GM23338 (cell line): ENCODE data around the gene ATF7IP2. TPM values are rescaled to one million over a fixed set of nuclear protein-coding genes. Genes with fewer than 3 reads are reported as not detected.

Experiments used
- ATAC-seq: fragments of 200-7000 bp; cut with Tn5 transposase; 3 replicates; pipeline ENCODE4 v1.9.1; 2020
- DNase-seq: peaks from one replicate; pipeline ENCODE4 v3.0.0-alpha.2; 2015; ENCODE audit warnings: low spot score
- H2AFZ ChIP-seq: fragments of 200-600 bp; sonication (generic); 2 replicates; pipeline ENCODE4 v1.8.0; 2016; ENCODE audit warnings: antibody characterized with exemption, mild to moderate bottlenecking, moderate library complexity
- H3F3A ChIP-seq: fragments of 200-600 bp; sonication (generic); replicated peaks from 2 replicates; pipeline ENCODE4 v1.8.0; 2017; ENCODE audit warnings: antibody characterized with exemption, mixed run types, low read depth
- H3K27ac ChIP-seq: fragments of 200-600 bp; sonication (generic); 2 replicates; pipeline ENCODE4 v1.6.1; 2016; ENCODE audit warnings: low read depth
- H3K27me3 ChIP-seq: fragments of 200-600 bp; sonication (generic); 2 replicates; pipeline ENCODE4 v1.8.0; 2016; ENCODE audit warnings: mild to moderate bottlenecking, mixed run types, moderate library complexity; ENCODE audit not compliant: insufficient read depth
- H3K36me3 ChIP-seq: fragments of 200-600 bp; sonication (generic); 2 replicates; pipeline ENCODE4 v1.8.0; 2016; ENCODE audit warnings: mild to moderate bottlenecking; ENCODE audit not compliant: insufficient read depth
- H3K4me1 ChIP-seq: fragments of 200-600 bp; sonication (generic); 2 replicates; pipeline ENCODE4 v1.8.0; 2016; ENCODE audit warnings: mild to moderate bottlenecking, moderate library complexity; ENCODE audit not compliant: insufficient read depth
- H3K4me2 ChIP-seq: fragments of 200-600 bp; sonication (generic); 2 replicates; pipeline ENCODE4 v1.7.1; 2017; ENCODE audit warnings: mixed run types
- H3K4me3 ChIP-seq: fragments of 200-600 bp; sonication (generic); 2 replicates; pipeline ENCODE4 v1.6.1; 2016; ENCODE audit warnings: mixed run types
- H3K79me2 ChIP-seq: fragments of 200-600 bp; sonication (generic); replicated peaks from 2 replicates; pipeline ENCODE4 v1.8.0; 2017; ENCODE audit warnings: mild to moderate bottlenecking; ENCODE audit not compliant: insufficient read depth
- H3K9me2 ChIP-seq: fragments of 200-600 bp; sonication (generic); 2 replicates; pipeline ENCODE4 v1.8.0; 2017; ENCODE audit not compliant: insufficient read depth
- H4K20me1 ChIP-seq: fragments of 200-600 bp; sonication (generic); replicated peaks from 2 replicates; pipeline ENCODE4 v1.8.0; 2017; ENCODE audit warnings: mild to moderate bottlenecking; ENCODE audit not compliant: insufficient read depth
- H3K27ac Mint-ChIP-seq: 2 replicates; pipeline ENCODE4 v1.8.0; 2020; ENCODE audit warnings: inconsistent platforms, mild to moderate bottlenecking, moderate library complexity, mixed read lengths
- H3K27me3 Mint-ChIP-seq: 3 replicates; pipeline ENCODE4 v1.8.0; 2022; ENCODE audit warnings: low read depth, mild to moderate bottlenecking, moderate library complexity, mixed read lengths, inconsistent platforms; ENCODE audit not compliant: insufficient read depth, poor library complexity
- H3K36me3 Mint-ChIP-seq: 3 replicates; pipeline ENCODE4 v1.8.0; 2021; ENCODE audit warnings: low read depth, mild to moderate bottlenecking, inconsistent platforms, moderate library complexity, mixed read lengths
- H3K4me1 Mint-ChIP-seq: 3 replicates; pipeline ENCODE4 v1.8.0; 2020; ENCODE audit warnings: mild to moderate bottlenecking, inconsistent platforms, mixed read lengths
- H3K4me3 Mint-ChIP-seq: 3 replicates; pipeline ENCODE4 v1.8.0; 2021; ENCODE audit warnings: moderate library complexity, mild to moderate bottlenecking, inconsistent platforms, mixed read lengths
- H3K9me3 Mint-ChIP-seq: 3 replicates; pipeline ENCODE4 v1.8.0; 2020; ENCODE audit warnings: moderate library complexity, mild to moderate bottlenecking, inconsistent platforms, mixed read lengths
- CREB1 ChIP-seq: fragments of 250-450 bp; sonication (Bioruptor Pico); IDR thresholded peaks from 2 replicates; pipeline ENCODE4 v1.5.0; 2020; ENCODE audit warnings: low read depth, mild to moderate bottlenecking, moderate library complexity
- EZH2 ChIP-seq: fragments of 200-600 bp; sonication (generic); IDR thresholded peaks from one replicate; pipeline ENCODE4 v1.8.0; 2017; ENCODE audit warnings: antibody characterized with exemption, mild to moderate bottlenecking, low read depth; ENCODE audit not compliant: unreplicated experiment
- EZH2phosphoT487 ChIP-seq: fragments of 200-600 bp; sonication (generic); IDR thresholded peaks from one replicate; pipeline ENCODE4 v1.8.1; 2018; ENCODE audit warnings: antibody characterized with exemption; ENCODE audit not compliant: unreplicated experiment
- JUNB ChIP-seq: IDR thresholded peaks from one replicate; pipeline ENCODE4 v1.6.1; 2016; ENCODE audit warnings: antibody characterized with exemption; ENCODE audit not compliant: unreplicated experiment
- NANOG ChIP-seq: IDR thresholded peaks from 2 replicates; pipeline ENCODE4 v1.6.1; 2016; ENCODE audit warnings: antibody characterized with exemption, borderline replicate concordance
- REST ChIP-seq: IDR thresholded peaks from one replicate; pipeline ENCODE4 v1.6.1; 2018; ENCODE audit warnings: antibody characterized with exemption; ENCODE audit not compliant: unreplicated experiment
- ZNF331 ChIP-seq: fragments of 250-450 bp; sonication (Bioruptor Pico); IDR thresholded peaks from 2 replicates; pipeline ENCODE4 v1.5.0; 2020; ENCODE audit warnings: low read depth, mild to moderate bottlenecking, moderate library complexity
- polyA plus RNA-seq: library from polyadenylated mRNA; unstranded; fragments of >200 nt; fragmentation: Nextera tagmentation; extraction: Ambion mirVana; gene quantifications from 2 replicates; pipeline ENCODE4 v1.2.1, GENCODE V29; 2016
- total RNA-seq: library from RNA; depleted of rRNA; stranded (reverse); fragments of >200 nt; shearing (Covaris generic); gene quantifications from 2 replicates; pipeline ENCODE4 v1.2.3, GENCODE V29; 2014
- TF ChIP-seq, protein P1 (sequence below), 2 experiments: fragments of 200-600 bp in 1 of 2; sonication (generic) in 1 of 2; conservative IDR thresholded peaks; 2 replicates each; pipeline versions ENCODE4 v1.5.1 to v1.6.1; 2016 to 2017; ENCODE audit warnings: antibody characterized with exemption in 2 of 2, low read depth in 2 of 2, mild to moderate bottlenecking in 2 of 2, moderate library complexity in 1 of 2
- TF ChIP-seq, protein P2 (sequence below): fragments of 250-450 bp; sonication (Bioruptor Pico); IDR thresholded peaks from 2 replicates; pipeline ENCODE4 v1.5.0; 2020; ENCODE audit warnings: mild to moderate bottlenecking, moderate library complexity

Gene ATF7IP2
- total and polyA plus RNA-seq, 2 experiments from 2014 or later = 27.9 to 55.7 TPM

- peaks cover 18% of the 10 kb centered on the region for H3K36me3 Mint-ChIP-seq
- no peak for ATAC-seq
- H3K4me3 ChIP-seq = no peak overlapping the region
- H3K79me2 ChIP-seq = peaks cover 54% of the 10 kb centered on the region
- peaks cover 4% of the 10 kb centered on the region; the same call in 1 of the 2 replicates for H3K9me2 ChIP-seq
- H3K4me2 ChIP-seq = no peak overlapping the region
- no peaks in the 10 kb centered on the region for H3K27me3 ChIP-seq
- H3K4me1 ChIP-seq = peaks cover 3% of the 10 kb centered on the region; the same call in 1 of the 2 replicates
- H3F3A ChIP-seq = no peaks in the 10 kb centered on the region
- H3K36me3 ChIP-seq = peaks cover 10% of the 10 kb centered on the region; the same call in 1 of the 2 replicates
- peaks cover 7% of the 10 kb centered on the region for H4K20me1 ChIP-seq
- H3K4me3 Mint-ChIP-seq = no peak overlapping the region
- TF ChIP-seq EZH2 (no peak), ZNF331 (CRISPR knock-in tag) (no peak), JUNB (no peak), NANOG (no peak), EZH2phosphoT487 (no peak), REST (no peak), CREB1 (CRISPR knock-in tag) (no peak)
- TF ChIP-seq, protein P1, sequence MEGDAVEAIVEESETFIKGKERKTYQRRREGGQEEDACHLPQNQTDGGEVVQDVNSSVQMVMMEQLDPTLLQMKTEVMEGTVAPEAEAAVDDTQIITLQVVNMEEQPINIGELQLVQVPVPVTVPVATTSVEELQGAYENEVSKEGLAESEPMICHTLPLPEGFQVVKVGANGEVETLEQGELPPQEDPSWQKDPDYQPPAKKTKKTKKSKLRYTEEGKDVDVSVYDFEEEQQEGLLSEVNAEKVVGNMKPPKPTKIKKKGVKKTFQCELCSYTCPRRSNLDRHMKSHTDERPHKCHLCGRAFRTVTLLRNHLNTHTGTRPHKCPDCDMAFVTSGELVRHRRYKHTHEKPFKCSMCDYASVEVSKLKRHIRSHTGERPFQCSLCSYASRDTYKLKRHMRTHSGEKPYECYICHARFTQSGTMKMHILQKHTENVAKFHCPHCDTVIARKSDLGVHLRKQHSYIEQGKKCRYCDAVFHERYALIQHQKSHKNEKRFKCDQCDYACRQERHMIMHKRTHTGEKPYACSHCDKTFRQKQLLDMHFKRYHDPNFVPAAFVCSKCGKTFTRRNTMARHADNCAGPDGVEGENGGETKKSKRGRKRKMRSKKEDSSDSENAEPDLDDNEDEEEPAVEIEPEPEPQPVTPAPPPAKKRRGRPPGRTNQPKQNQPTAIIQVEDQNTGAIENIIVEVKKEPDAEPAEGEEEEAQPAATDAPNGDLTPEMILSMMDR (conservative IDR thresholded peaks at IDR 0.05; ENCODE audit: low read depth in 2 of 2) = no peak
- TF ChIP-seq, protein P2, sequence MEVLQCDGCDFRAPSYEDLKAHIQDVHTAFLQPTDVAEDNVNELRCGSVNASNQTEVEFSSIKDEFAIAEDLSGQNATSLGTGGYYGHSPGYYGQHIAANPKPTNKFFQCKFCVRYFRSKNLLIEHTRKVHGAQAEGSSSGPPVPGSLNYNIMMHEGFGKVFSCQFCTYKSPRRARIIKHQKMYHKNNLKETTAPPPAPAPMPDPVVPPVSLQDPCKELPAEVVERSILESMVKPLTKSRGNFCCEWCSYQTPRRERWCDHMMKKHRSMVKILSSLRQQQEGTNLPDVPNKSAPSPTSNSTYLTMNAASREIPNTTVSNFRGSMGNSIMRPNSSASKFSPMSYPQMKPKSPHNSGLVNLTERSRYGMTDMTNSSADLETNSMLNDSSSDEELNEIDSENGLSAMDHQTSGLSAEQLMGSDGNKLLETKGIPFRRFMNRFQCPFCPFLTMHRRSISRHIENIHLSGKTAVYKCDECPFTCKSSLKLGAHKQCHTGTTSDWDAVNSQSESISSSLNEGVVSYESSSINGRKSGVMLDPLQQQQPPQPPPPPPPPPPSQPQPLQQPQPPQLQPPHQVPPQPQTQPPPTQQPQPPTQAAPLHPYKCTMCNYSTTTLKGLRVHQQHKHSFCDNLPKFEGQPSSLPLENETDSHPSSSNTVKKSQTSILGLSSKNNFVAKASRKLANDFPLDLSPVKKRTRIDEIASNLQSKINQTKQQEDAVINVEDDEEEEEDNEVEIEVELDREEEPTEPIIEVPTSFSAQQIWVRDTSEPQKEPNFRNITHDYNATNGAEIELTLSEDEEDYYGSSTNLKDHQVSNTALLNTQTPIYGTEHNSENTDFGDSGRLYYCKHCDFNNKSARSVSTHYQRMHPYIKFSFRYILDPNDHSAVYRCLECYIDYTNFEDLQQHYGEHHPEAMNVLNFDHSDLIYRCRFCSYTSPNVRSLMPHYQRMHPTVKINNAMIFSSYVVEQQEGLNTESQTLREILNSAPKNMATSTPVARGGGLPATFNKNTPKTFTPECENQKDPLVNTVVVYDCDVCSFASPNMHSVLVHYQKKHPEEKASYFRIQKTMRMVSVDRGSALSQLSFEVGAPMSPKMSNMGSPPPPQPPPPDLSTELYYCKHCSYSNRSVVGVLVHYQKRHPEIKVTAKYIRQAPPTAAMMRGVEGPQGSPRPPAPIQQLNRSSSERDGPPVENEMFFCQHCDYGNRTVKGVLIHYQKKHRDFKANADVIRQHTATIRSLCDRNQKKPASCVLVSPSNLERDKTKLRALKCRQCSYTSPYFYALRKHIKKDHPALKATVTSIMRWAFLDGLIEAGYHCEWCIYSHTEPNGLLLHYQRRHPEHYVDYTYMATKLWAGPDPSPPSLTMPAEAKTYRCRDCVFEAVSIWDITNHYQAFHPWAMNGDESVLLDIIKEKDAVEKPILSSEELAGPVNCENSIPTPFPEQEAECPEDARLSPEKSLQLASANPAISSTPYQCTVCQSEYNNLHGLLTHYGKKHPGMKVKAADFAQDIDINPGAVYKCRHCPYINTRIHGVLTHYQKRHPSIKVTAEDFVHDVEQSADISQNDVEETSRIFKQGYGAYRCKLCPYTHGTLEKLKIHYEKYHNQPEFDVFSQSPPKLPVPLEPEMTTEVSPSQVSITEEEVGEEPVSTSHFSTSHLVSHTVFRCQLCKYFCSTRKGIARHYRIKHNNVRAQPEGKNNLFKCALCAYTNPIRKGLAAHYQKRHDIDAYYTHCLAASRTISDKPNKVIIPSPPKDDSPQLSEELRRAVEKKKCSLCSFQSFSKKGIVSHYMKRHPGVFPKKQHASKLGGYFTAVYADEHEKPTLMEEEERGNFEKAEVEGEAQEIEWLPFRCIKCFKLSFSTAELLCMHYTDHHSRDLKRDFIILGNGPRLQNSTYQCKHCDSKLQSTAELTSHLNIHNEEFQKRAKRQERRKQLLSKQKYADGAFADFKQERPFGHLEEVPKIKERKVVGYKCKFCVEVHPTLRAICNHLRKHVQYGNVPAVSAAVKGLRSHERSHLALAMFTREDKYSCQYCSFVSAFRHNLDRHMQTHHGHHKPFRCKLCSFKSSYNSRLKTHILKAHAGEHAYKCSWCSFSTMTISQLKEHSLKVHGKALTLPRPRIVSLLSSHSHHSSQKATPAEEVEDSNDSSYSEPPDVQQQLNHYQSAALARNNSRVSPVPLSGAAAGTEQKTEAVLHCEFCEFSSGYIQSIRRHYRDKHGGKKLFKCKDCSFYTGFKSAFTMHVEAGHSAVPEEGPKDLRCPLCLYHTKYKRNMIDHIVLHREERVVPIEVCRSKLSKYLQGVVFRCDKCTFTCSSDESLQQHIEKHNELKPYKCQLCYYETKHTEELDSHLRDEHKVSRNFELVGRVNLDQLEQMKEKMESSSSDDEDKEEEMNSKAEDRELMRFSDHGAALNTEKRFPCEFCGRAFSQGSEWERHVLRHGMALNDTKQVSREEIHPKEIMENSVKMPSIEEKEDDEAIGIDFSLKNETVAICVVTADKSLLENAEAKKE (CRISPR knock-in tag) = no peak
- H3K27ac Mint-ChIP-seq = no peak overlapping the region
- peaks cover 5% of the 10 kb centered on the region for H3K27me3 Mint-ChIP-seq
- H3K4me1 Mint-ChIP-seq = peaks cover 8% of the 10 kb centered on the region
- H3K9me3 Mint-ChIP-seq = peaks cover 7% of the 10 kb centered on the region; the same call in 2 of the 3 replicates
- H3K27ac ChIP-seq = no peak overlapping the region
- no peak overlapping the region for H2AFZ ChIP-seq
- no peak for DNase-seq
Observed at GRCh38 chr16:10388988-10389387, 3.1 kb downstream of the ATF7IP2 start.
